HG03159 (cell line): ENCODE data around the gene PSORS1C2.

Experiments used
- ATAC-seq: cut with Tn5 transposase; IDR thresholded peaks from one replicate; pipeline ENCODE4 v1.9.1; 2021; ENCODE audit warnings: mild to moderate bottlenecking, moderate library complexity; ENCODE audit not compliant: unreplicated experiment

Gene PSORS1C2

DNA sequence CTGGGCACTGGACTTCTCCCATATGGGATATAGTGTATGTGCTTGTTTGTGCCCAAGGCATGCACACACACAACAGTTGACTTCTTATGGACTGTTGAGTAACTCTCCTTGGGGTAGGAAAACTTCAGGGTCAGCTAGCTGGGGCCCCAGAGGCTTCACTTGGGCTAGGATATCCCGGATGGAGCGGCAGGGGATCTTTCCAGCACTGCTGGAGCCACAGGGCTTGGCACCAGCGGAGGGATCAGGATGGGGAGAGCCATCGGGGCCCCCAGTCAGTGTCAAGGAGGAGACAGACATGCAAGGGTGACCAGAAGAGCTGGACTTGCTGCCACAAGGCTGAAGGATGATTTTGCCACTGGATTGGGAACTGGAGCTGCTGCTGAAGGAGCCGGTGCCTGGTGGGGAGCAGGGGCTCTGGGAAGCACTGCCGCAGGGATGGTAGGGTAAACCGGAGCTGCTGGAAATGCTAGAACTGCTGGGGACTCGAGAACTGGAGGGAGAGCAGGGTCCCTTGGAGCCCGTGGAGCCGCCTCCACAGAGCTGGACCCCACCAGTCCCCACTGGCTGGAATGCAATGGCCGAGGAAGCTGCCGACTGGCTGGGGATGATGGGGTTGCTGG lies 22.8 kb downstream of the PSORS1C2 start:
- no peak for ATAC-seq

DNA sequence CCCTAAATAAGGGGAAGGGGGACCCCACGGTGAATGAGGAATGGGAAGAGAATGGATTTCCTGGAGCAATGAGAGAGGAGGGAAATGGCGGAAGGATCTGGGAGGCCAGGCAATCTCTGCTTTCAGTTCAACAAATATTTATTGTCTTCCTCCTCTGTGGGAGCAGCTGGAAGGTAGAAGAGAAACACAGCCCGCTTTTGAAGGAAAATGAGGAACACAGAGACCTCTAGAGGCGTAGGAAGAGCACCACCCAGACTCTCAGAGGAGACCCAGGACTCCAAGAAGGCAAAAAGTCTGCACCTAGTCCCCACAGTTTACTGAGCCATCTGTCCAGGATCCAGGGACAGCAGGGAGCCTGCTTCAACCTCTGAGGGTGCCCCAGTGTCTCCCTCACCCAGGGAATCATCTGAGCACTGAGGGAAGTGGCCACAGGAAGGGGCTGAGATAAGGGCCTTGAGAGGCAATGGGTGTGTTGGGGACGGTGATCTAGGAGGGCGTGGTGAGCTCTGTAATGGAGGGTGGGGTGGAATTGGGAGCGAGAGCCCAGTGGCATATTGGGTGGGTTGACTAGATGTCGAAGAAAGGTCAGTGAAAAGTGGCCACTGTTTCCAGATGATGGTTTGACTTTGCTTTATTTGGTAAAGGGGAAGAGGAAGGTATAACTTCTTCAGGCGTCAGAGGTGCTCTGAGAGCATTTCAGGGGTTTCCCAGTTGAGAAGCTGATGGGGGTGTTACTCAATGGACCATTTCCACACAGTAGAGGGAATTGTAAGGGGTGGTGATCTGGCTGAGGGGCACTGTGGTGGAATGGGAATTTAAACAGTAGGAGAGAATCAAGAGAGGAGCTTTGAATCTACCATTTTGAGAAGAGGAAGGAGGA lies 23.7 kb downstream of the PSORS1C2 start:
- no peak for ATAC-seq

DNA sequence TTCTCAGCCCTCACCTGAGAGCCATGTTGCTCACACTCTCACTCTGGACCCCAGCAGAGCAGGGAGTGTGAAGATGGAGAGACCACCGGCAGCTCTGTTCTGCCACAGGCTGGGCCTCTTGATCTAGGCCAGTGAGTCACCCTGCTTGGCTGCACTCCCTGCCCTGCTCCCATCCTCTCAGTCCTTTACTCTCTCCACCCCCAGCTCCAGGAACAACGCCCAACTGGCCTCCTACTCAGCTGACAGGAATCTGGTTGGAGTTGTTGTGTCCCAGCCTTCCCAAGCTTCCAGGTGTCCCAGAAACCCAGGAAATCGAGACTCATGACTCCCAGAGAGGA lies 24.4 kb downstream of the PSORS1C2 start, which contains the start of gene PSORS1C1:
Gene PSORS1C1 (plus strand): TSS at position 260 of the 338 bp plus-strand sequence. CDS start 14,833 bp downstream, outside the sequence.
- no peak for ATAC-seq

DNA sequence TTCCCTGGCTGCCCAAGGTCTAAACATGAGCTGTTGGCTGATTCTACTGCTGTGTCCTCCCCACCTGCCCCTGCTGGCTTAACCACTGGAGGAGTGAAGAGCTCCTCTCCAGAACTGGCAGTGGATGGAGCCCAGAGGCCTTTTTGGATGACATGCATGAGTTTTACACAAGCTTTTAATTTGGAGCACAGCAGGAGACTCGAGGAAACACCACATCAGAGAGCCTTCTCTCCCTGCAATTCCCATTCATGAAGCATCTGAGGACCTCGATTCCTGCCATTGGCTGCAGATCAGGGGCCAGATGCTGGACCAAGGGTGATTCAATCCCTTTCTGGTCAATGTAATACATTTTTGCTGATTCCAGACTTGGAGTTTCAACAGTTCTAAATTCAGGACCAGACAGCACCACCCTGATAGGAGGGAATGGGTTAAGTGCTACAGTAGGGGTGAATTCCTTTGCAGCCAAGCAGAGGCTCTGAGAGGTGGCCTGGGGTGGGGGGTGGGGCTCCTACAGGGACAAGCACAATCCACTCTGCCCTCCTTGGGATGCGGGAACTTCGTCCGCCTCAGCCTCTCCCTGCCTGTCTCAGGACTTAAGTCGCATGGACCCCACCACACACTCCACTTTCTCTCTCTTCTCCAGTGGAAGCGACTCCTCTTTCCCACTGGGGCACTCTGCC lies 24.9 kb downstream of the PSORS1C2 start:
- no peak for ATAC-seq

DNA sequence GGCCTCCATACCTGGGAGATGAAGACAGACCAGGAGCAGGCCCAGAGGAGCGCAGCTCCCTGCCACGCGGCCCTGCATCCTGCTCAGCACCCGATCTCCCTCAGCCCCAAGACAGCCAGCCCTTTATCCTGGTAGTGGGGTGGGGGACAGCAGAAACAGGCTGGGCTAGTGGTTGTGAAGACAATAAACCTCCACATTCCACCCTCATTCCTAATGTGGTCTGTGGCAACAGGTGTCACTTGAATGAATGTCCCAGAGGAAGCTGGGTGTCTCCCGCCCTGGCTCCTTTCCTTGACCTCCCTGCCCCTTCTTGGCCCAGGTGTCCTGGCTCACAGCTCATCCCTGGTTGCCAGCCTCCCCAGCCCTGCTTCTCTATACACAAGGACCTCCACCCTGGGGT lies 26.4 kb downstream of the PSORS1C2 start, which contains the start of gene C6orf15:
Gene C6orf15 (minus strand): TSS at position 98 of the 400 bp plus-strand sequence. CDS start 20 bp downstream, at position 78.
- no peak for ATAC-seq

DNA sequence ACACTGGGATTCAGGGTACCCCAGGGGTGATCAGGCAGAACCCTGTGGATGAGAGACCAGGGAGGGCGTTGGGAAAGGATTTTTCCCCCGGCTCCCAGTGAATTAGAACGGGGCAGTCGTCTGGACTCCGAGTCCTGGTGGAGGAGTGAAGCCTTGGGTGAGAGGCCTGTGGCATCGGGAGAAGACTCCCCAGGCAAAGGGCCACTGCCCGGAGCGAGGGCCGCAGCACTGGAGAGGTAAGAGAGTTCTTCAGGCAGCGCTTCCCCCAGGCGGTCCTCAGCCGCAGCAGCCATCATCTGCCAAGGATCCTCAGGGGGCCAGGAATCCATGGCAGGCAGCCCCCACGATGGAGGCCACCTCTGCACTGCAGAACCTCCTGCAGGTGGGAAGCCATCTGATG lies 27.2 kb downstream of the PSORS1C2 start:
- ATAC-seq = no peak

DNA sequence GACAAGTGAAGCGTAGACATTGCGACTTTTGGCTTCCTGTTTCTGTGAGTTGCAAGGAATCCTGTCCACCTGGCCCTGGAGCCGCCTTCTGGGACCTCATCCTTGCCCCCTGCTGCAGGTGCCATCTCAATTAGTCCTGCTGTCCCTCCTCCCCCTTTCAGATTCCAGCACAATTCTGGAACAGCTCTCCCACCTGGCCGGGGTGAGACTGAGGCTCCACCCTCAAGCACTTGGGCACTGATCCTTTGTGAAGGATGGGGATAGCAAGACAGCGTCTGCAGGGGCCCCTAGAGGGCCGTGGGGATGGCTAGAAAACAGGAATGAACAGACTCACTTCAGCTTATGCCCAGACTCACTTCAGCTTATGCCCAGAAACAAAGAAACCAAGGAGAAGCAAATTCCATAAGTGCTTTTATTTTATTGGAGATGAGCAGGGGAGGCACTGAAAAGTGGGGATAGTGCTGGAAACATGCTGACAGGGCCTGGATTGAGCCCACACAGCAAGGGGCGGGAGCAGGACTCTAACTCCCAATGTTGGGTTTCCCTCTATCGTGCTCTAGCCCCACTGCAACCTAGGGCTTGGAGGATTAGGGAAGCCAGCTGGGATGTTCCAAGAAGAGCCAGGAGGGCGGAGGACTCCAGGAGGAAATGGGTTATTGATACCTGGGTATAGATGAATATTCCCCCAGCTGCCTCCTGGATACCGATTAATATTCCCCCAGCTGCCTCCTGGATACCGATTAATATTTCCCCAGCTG lies 27.9 kb downstream of the PSORS1C2 start:
- no peak for ATAC-seq

DNA sequence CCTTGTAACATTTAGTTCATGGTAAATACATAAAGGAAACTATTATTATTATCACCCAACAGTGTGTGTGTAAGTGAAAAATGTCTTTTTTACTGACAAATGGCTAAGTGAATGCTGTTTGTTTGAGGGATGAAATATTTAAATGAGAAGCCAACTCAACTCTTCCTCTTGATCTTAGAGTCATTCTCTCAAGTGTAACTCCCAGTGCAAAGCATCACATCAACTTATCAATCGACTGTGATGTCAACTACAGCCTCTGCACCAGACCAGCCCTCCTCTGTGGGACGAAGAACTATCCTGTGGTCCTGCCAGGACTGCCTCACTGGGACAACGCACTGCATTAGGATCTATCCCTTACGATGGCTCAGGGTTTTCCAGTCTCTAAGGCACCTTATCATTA lies 31.8 kb downstream of the PSORS1C2 start:
- no peak for ATAC-seq

DNA sequence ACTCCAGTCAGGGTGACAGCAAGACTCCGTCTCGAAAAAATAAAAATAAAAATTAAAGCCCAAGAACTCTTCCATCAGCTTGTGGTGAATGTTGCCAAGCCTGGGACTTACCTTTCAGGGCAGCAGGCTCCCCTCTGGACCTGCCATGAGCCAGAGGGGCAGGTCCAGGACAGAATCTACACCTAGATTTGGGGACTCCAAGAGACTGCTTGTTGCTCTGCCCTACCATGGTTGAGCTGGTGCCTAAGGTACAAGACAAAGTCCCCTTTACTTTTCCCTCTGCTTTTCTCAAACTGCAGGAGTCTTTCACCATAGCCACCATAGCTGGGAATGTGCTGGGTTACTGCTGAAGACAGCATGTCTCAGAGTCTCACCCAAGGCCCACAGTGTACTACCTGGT lies 35.7 kb downstream of the PSORS1C2 start:
- no peak for ATAC-seq

DNA sequence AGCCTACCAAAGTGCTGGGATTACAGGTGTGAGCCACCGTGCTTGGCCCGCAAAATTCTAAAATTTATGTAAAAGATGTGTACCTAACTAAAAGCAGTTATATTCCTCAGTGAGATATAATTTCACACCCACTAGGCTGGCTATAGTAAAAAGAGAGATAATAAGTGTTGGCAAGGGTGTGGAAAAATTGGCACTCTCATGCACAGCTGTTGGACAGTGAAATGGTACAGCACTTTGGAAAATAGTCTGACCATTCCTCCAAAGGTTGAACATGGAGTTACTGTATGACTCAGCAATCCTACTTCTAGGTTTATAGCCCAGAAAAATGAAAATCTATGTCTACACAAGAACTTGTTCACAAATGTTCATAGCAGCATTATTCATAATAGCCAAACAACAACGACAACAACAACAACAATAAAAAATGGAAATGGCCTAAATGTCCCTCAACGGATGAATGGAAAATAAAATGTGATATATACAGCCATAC lies 40.4 kb downstream of the PSORS1C2 start:
- no peak for ATAC-seq

DNA sequence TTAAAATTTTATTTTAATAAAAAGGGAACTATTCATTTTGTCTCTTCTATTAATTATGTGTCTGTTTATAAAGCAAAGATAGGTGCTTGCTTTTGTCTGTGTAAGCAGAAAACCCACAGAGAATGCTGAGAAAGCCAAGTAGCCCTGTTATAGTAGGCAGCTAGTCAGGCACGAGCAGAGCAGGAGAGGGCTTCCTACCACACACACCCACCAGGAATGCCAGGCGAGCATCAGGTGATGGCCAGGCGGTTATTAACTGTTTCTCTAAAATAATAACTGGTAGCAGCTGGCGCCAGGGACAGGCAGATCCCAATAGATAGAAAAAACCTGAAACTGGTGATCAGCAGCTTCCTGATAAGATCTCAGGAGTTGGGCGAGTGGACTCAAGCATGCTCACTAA lies 42.2 kb downstream of the PSORS1C2 start:
- no peak for ATAC-seq

DNA sequence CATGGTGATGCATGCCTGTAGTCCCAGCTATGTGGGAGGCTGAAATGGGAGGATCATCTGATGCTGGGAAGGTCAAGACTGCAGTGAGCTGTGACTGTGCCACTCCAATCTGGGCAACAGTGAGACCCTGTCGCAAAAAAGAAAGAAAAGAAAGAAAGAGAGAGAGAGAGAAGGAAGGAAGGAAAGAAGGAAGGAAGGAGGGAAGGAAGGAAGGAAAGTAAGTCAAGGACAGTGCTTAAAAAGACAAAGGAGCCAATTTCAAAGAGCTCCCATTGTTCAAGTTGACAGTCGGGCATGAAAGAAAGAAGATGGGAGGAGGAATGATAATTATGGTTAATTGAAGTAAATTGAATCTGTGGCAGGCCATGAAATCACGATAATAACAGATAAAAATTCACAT lies 42.7 kb downstream of the PSORS1C2 start:
- no peak for ATAC-seq

DNA sequence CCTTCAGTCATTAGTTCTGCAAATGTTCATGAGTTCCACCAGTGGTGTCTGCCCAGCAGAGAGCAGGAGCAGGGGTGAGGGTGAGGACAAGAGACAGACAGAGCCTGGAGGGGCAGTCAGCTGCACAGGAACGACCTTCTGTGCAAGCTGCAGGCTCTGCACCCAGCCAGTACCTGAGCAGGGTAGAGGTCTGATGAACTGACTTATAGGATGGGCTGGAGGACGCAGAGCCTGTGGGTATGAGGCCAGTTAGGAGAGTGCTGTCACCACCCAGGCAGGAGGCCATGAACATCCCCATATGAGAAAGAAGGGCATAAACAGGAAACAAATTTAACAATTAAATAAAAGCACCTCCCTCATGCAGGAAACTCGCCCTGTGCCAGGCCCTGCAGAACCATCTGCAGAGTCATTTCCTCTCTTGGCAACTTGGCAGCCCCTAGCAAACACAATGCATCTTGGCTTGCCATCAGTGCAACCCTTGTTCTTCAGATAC lies 44.4 kb downstream of the PSORS1C2 start:
- ATAC-seq = no peak

DNA sequence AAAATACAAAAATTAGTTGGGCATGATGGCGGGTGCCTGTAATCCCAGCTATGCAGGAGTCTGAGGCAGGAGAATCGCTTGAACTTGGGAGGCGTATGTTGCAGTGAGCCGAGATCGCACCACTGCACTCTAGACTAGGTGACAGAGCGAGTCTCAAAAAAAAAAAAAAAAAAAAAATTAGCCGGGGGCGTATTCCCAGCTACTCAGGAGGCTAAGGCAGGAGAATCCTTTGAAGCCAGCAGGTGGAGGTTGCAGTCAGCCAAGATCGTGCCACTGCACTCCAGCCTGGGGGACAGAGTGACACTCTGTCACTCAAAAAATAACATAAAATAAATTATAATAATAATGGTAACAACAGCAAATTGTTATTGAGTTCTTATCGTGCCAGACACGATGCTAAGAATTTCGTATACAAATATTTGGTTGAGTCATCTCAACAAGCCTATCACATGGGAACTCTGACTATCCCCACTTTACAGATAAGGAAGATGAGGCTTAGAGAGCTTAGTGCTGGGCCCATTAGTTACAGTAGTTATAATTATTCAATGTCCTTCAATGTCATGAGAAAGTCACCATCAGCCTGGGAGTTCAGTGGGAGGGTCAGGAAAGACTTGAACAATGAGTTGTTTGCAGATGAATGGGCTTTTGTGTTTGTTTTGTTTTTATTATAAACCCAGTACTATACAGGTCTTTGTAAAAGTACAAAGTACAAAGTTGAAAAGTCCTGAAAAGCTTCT lies 45.9 kb downstream of the PSORS1C2 start:
- no peak for ATAC-seq

DNA sequence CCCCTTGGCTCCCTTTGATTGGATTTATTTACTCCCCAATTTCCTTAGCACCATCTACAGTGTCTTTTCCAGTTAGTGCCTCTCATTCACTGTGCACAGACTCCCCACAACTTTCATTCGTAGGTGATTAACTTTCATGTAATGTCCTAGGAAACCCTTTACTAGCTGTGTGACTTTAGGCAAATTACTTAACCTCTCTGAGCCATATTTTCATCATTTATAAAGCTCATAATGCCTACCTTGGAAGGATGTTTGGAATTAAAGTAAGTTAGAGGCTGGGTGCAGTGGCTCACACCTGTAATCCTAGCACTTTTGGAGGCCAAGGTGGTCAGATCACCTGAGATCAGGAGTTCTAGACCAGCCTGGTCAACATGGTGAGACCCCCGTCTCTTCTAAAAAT lies 46.6 kb downstream of the PSORS1C2 start:
- no peak for ATAC-seq

DNA sequence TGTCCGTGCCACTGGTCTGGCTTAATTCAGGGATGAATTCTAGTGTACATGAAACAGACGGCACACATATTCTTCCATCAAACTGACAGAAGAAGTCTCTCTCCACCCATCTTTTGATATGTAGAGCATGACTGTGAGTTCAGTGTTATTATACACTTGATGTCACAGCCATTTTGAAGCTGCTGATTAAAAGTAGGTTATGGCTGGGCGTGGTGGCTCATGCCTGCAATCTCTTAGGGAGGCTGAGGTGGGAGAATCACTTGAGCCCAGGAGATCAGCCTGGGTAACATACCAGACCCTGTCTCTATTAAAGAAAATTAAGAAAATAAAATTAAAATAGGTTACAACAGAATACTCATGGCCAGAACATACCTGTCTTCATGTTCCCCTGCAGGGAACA lies 47.2 kb downstream of the PSORS1C2 start:
- no peak for ATAC-seq

DNA sequence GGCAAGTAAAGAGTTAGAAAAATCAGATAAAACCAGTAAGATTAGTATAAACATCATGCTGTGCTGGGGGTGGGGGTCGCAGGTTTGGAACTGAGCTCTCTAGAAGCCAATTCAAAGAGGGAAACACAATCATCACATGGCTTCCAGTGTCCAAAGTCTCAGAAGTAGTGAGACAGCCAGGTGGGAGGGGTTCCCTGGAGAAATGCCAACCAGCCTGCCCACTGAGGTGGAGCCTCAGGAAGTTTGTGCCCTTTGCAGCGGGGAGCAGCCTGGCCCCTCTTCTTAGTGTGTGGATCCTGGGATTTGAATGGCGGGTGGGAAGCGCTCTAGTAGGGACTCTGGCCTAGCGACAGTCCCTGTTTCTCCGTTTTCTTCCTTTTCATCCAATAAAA lies 47.9 kb downstream of the PSORS1C2 start:
- no peak for ATAC-seq

DNA sequence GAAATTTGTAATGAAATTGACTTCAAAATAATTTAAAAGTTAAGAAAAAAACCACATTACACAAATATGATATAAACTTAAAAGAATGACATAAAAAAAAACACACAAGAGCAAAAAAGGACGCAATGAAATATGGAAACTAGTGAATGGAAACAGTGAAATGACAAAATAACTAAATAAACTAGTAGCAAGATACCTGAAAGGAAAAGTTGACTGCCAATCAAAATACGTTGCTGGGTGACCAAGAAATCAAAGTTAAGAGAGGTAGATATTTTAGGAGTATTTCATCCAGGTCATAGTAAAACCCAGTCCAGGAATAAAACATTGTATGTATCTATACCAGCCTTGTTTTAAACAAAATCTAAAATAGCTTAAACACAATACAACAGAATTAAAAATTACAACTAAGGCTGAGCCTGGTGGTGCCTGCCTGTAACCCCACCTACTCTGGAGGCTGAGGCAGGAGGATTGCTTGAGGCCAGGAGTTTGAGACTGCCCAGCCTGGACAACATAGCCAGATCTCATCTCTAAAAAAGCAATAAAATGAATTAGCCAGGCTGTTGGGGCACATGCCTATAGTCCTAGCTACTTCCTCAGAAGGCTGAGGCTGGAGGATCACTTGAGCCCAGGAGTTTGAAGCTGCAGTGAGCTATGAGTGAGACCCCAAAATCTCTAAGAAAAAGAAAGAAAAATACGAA lies 48.4 kb downstream of the PSORS1C2 start:
- no peak for ATAC-seq
